Endothelial cell of hepatic sinusoid (primary cell): ENCODE measurements around the gene SEMA5B.

ENCODE experiments used
- in situ Hi-C: cut with HindIII; loops from 2 replicates; pipeline ENCODE4 v1.10.0; 2017; ENCODE audit warnings: low sequenced_read_pairs

SEMA5B gene

GRCh38 chr3:122873741-122874515 is 153.6 kb downstream of the SEMA5B start:
- in situ Hi-C loops = no loop called here

- in situ Hi-C loops = no loop called here
Measured at GRCh38 chr3:122868322-122868721, 159.2 kb downstream of the SEMA5B start.

- in situ Hi-C loops = no loop called here
Measured at GRCh38 chr3:122864498-122864897, 163.1 kb downstream of the SEMA5B start.

GRCh38 chr3:122862381-122862780 is 165.2 kb downstream of the SEMA5B start:
- in situ Hi-C loops = no loop called here
